Kidney tubule cell (primary cell): ENCODE measurements around the gene TRIB2.

Experiments
- DNase-seq: peaks from one replicate; pipeline ENCODE4 v3.0.0-alpha.2; 2018; ENCODE audit warnings: low spot score

Gene TRIB2

DNA sequence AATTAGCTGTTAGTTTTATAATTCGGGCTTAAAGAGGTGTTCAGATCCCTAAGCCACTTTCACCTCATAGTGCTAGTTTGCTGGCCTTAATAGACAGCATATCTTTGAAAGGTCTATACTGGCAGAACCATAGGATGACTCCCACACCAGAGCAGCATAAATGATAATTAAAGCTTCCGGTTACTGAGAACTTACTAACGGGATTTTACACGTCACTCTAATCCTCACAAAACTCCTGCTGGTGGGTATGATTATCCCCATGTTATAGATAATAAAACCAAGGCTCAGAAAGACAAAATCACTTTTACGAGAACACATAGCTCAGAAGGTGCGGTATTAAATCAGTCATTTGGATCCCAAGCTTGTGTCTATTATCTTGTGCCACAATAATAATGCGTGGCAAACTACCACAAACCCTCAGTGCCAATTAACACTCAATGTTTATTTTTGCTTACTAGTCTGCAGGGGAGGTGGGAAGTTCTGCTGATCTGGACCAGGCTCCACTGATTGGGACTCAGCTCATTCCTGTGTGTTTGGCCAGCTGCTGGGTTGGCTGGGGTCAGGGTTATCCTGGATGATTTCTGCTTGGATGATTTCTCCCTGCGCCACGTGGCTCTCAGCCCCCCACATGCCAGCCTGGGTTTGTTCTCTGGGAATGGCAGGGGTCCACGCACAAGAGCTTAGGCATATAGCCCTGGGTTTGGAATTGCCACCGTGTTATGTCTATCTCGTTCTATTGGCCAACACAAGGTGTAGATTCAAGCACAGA, 62.3 kb downstream of the TRIB2 start:
- DNase-seq: no peak

GRCh38 chr2:12781329-12781728, 64.6 kb downstream of the TRIB2 start:
- DNase-seq: no peak

DNA sequence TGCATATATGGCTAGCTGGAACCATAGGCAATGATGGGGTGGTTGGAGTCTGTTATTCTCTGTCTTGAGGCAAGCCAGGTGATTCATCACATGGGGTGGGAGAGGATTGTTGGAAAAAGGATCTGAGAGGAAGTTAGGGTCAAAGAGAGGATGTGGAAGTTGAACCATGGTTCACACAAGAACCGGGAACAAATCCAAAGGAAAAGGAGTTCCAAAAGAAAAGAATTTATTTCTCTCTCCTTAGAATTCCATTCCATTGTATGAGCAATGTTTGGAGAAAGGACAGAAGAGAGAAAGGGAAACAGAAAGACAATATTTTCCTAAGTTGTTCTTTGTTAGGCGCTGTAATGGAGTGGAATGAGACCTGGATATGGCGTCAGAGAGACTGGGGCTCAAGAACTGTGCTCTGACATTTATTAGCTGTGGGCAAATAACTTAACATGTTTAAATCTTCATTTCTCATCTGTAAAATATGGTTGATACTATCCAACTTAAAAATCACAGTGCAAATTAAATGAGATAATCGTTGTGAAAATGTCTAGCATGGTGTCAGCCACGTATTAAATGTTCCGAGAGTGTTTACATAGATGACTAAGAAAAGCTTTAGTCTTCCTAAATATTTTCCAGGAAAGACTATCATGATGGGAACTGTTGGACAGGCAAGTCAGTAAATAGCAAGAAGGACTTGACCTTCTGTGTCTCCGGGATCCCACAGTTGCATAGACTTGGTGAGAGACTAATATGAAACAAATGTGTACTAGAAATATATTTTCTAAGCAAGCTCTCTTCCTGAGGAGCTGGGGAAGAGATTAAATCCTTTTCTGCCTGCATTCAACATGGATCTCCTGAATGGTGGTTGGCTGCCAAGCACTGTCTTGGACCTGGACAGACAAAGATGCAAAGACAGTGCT, 71.4 kb downstream of the TRIB2 start:
- DNase-seq: peak; percentile 43

DNA sequence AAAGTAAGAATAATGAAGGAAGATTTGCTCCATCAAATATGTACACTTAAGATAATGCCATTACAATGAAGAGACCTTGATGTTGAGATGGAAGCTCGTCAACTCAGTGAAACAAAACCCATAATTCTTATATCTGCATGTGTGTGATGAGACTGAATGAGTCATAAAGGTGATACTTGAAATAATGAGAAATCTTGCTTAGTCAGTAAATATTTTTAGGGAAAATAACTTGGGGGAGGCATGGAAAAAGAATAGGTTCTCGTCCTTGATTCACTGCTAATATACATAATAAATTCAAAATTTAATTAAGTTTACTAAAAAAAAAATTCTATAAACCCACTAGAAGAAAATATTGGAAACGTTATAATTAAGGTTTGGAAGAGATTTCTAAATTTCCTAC, 75.2 kb downstream of the TRIB2 start:
- DNase-seq: no peak
